ENCODE results near the gene DIS3L.
"Not testable (repeated sequence)": the region's sequence is repeated elsewhere in the genome, so short reads cannot be mapped to it uniquely, and the experiment has no call there.

DIS3L gene

DNA sequence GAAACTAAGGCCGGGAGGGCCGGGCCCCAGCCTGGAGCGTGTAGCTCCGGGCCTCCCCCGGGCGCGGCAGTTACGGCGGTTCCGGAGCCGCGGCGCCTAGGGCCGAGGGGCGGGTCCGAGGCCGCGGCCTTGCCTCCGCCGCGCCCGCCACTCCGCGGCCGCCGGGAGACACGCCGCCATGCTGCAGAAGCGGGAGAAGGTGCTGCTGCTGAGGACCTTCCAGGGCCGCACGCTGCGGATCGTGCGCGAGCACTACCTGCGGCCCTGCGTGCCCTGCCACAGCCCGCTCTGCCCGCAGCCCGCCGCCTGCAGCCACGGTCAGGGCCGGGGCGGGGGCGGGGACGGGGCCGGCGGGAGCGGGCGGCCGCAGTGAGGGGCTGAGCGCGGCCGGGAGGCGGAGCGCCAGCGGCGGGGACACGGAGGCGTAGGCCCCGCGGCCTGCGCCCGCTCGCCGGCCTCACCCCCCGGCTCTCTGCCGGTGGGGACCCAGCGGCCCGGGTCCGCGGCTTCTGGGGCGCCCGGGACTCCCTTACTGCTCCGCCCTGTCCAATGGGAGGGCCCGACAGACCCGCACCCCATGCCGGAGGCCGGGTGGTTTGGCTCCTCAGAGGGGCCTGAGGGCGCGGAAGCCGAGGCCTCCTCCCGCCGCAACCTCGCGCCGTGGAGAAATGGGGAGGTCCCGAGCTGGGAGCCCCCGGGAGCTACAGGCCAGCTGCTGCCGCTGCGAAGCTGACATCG is at the start of gene DIS3L:
Gene DIS3L, plus strand, starts transcription at position 150 of the 738 bp plus-strand sequence. Its CDS starts 29 bp downstream, at position 179.
- H3K36me3 ChIP-seq (ENCODE audit: insufficient read depth) = no peaks in the 10 kb centered on the region
- H3K79me2 ChIP-seq (ENCODE audit: insufficient read depth, low read depth) = peaks cover 28% of the 10 kb centered on the region
- no peak within 1 kb of the TSS for H3K4me3 ChIP-seq (IDR thresholded peaks at IDR 0.05; ENCODE audit: insufficient read depth, low read depth, low read length)
- peak within 1 kb of the TSS; percentile 91 for H3K27ac ChIP-seq
- H2AFZ ChIP-seq (ENCODE audit: low read depth) = peak within 1 kb of the TSS; percentile 90
- H4K20me1 ChIP-seq (ENCODE audit: insufficient read depth) = no peaks in the 10 kb centered on the region
- H3K4me2 ChIP-seq = peak within 1 kb of the TSS; percentile 89
- H3K4me1 ChIP-seq (ENCODE audit: low read depth, poor library complexity, severe bottlenecking) = peaks cover 25% of the 10 kb centered on the region
- peak within 1 kb of the TSS; percentile 93 for H3K9ac ChIP-seq
- H3K27me3 ChIP-seq (ENCODE audit: insufficient read depth, low read depth) = no peaks in the 10 kb centered on the region
- TF ChIP-seq, protein P1, sequence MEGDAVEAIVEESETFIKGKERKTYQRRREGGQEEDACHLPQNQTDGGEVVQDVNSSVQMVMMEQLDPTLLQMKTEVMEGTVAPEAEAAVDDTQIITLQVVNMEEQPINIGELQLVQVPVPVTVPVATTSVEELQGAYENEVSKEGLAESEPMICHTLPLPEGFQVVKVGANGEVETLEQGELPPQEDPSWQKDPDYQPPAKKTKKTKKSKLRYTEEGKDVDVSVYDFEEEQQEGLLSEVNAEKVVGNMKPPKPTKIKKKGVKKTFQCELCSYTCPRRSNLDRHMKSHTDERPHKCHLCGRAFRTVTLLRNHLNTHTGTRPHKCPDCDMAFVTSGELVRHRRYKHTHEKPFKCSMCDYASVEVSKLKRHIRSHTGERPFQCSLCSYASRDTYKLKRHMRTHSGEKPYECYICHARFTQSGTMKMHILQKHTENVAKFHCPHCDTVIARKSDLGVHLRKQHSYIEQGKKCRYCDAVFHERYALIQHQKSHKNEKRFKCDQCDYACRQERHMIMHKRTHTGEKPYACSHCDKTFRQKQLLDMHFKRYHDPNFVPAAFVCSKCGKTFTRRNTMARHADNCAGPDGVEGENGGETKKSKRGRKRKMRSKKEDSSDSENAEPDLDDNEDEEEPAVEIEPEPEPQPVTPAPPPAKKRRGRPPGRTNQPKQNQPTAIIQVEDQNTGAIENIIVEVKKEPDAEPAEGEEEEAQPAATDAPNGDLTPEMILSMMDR (conservative IDR thresholded peaks at IDR 0.05; ENCODE audit: low read depth, low read length) = no peak

DNA sequence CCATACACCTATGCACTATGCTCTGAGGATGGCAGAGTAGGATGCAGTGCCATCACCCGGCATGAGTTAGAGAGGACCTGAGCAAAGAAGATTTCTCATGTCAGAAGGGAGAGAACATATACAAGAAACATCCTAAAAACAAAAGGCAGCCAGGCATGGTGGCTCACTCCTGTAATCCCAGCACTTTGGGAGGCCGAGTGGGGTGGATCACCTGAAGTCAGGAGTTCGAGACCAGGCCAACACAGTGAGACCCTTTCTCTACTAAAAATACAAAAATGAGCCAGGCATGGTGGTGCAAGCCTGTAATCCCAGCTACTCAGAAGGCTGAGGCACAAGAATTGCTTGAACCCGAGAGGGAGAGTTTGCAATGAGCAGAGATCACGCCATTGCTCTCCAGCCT is 47.5 kb upstream of the DIS3L start:
- H3K4me2 ChIP-seq; H3K4me3 ChIP-seq (IDR thresholded peaks at IDR 0.05; ENCODE audit: insufficient read depth, low read depth, low read length); H3K36me3 ChIP-seq (ENCODE audit: insufficient read depth); H4K20me1 ChIP-seq (ENCODE audit: insufficient read depth); H3K27me3 ChIP-seq (ENCODE audit: insufficient read depth, low read depth); H2AFZ ChIP-seq (ENCODE audit: low read depth); H3K9ac ChIP-seq; H3K79me2 ChIP-seq (ENCODE audit: insufficient read depth, low read depth); H3K4me1 ChIP-seq (ENCODE audit: low read depth, poor library complexity, severe bottlenecking); H3K27ac ChIP-seq: not testable (repeated sequence)

DNA sequence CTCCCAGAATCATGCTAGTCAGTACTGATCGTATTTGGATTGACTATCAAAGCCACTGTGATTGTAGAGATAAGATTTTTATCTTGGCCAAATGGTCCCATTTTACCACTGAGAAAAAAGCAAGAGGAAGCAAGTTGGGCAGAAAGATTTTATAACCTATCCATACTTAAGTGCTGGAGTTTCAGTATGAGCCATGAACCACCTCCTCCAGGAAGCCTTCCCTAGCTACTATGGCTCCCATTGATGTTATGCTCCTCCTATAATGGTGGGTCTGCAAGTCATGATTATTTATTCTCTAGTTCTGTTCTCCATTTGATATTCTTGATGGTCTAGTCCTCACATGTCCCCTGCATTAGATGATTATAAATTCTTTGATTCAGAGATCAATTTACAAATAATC is 46.4 kb upstream of the DIS3L start:
- TF ChIP-seq, protein P1 (conservative IDR thresholded peaks at IDR 0.05; ENCODE audit: low read depth, low read length) = no peak
- Histone ChIP-seq H2AFZ (ENCODE audit: low read depth) (no peak overlapping the region), H3K4me3 (IDR thresholded peaks at IDR 0.05; ENCODE audit: insufficient read depth, low read depth, low read length) (no peak overlapping the region), H3K9ac (no peak overlapping the region), H3K27ac (no peak overlapping the region), H3K27me3 (ENCODE audit: insufficient read depth, low read depth) (peaks cover 2% of the 10 kb centered on the region; the same call in 1 of the 2 replicates), H3K36me3 (ENCODE audit: insufficient read depth) (no peaks in the 10 kb centered on the region), H3K79me2 (ENCODE audit: insufficient read depth, low read depth) (no peaks in the 10 kb centered on the region), H4K20me1 (ENCODE audit: insufficient read depth) (no peaks in the 10 kb centered on the region), H3K4me1 (ENCODE audit: low read depth, poor library complexity, severe bottlenecking) (no peaks in the 10 kb centered on the region), H3K4me2 (no peak overlapping the region)

DNA sequence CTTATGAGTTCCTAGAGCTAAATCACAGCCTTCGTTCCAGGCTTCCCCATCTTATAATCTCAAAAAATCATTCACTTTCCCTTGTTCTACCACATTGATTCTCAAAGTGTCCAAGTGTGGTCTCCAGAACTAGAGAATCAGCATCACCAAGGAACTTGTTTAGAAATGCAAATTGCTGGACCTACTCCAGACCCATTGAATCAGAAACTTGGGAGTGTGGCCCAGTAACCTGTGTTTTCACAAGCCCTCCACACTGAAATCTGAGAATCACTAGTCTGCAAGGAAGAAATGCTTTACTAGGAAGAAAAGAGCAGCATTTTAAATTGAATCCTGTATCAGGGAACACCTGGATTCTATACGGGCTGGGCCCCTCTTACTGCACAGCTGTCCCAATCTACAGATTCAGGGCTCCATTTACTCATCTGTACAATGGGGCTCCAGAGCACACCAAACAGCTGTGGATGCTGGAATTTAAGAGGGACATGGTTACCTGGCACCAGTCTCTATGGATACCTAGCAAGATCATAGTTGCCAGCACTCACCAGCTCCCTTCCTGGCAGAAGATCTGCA is 43.7 kb upstream of the DIS3L start:
- no peaks in the 10 kb centered on the region for H3K79me2 ChIP-seq (ENCODE audit: insufficient read depth, low read depth)
- no peak overlapping the region for H3K27ac ChIP-seq
- H2AFZ ChIP-seq (ENCODE audit: low read depth) = no peak overlapping the region
- no peak overlapping the region for H3K4me2 ChIP-seq
- no peaks in the 10 kb centered on the region for H3K4me1 ChIP-seq (ENCODE audit: low read depth, poor library complexity, severe bottlenecking)
- H4K20me1 ChIP-seq (ENCODE audit: insufficient read depth) = no peaks in the 10 kb centered on the region
- no peak overlapping the region for H3K4me3 ChIP-seq (IDR thresholded peaks at IDR 0.05; ENCODE audit: insufficient read depth, low read depth, low read length)
- TF ChIP-seq, protein P1 (conservative IDR thresholded peaks at IDR 0.05; ENCODE audit: low read depth, low read length) = no peak
- H3K36me3 ChIP-seq (ENCODE audit: insufficient read depth) = no peaks in the 10 kb centered on the region
- peaks cover 19% of the 10 kb centered on the region for H3K27me3 ChIP-seq (ENCODE audit: insufficient read depth, low read depth)
- no peak overlapping the region for H3K9ac ChIP-seq
